Effector memory CD8-positive, alpha-beta T cell (primary cell): ENCODE measurements around the gene ADCYAP1R1.
"Not testable (repeated sequence)": the region's sequence is repeated elsewhere in the genome, so short reads cannot be mapped to it uniquely, and the experiment has no call there.

ENCODE experiments used
- ATAC-seq: fragments of 150-1000 bp; cut with Tn5 transposase; replicated peaks from 2 replicates; pipeline ENCODE4 v1.10.0; 2021; ENCODE audit warnings: mild to moderate bottlenecking, moderate library complexity
- DNase-seq, 3 experiments: peaks; one replicate each; pipeline ENCODE4 v3.0.0; 2021
- H3K27ac Mint-ChIP-seq, 2 donors: one replicate each; pipeline ENCODE4 v1.8.0; 2022; ENCODE audit warnings: mild to moderate bottlenecking in 2 of 2, mixed read lengths in 2 of 2, moderate library complexity in 2 of 2
- H3K27me3 Mint-ChIP-seq, 2 donors: one replicate each; pipeline ENCODE4 v1.8.0; 2022; ENCODE audit warnings: mixed read lengths in 2 of 2
- H3K36me3 Mint-ChIP-seq: one replicate; pipeline ENCODE4 v1.8.0; 2022; ENCODE audit warnings: mild to moderate bottlenecking, moderate library complexity, mixed read lengths; ENCODE audit not compliant: insufficient read depth
- H3K4me1 Mint-ChIP-seq, 2 donors: one replicate each; pipeline ENCODE4 v1.8.0; 2022; ENCODE audit warnings: low read depth in 2 of 2, mixed read lengths in 2 of 2
- H3K4me3 Mint-ChIP-seq, 2 donors: one replicate each; pipeline ENCODE4 v1.8.0; 2022; ENCODE audit warnings: mild to moderate bottlenecking in 2 of 2, mixed read lengths in 2 of 2, moderate library complexity in 2 of 2
- H3K9me3 Mint-ChIP-seq, 2 donors: one replicate each; pipeline ENCODE4 v1.8.0; 2022; ENCODE audit warnings: mixed read lengths in 2 of 2

ADCYAP1R1 gene

GRCh38 chr7:31137234-31137633 is 85.1 kb downstream of the ADCYAP1R1 start:
- DNase-seq (no peak), ATAC-seq (no peak)
- H3K9me3 Mint-ChIP-seq, result no peaks in the 10 kb centered on the region
- no peaks in the 10 kb centered on the region for H3K36me3 Mint-ChIP-seq
- peaks cover 5 to 6% of the 10 kb centered on the region in 2 donors for H3K4me1 Mint-ChIP-seq
- no peak overlapping the region for H3K4me3 Mint-ChIP-seq
- H3K27me3 Mint-ChIP-seq, result no peaks in the 10 kb centered on the region
- H3K27ac Mint-ChIP-seq, result no peak overlapping the region

DNA sequence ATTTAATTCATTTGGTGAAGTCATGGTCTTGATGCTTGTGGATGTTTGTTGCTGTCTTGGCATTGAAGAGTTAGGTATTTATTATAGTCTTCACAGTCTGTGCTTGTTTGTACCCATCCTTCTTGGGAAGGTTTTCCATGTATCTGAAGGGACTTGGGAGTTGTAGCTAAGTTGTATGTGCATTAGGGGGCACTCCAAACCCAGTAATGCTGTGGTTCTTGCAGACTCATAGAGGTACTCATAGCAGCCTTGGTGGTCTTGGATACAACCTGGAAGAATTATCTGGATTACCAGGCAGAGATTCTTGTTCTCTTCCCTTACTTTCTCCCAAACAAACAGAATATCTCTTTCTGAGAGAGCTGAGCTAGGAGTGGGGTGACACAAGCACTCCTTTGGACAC is 93.2 kb downstream of the ADCYAP1R1 start:
- DNase-seq, result no peak
- no peaks in the 10 kb centered on the region for H3K4me1 Mint-ChIP-seq
- no peaks in the 10 kb centered on the region for H3K36me3 Mint-ChIP-seq
- H3K27ac Mint-ChIP-seq, result no peak overlapping the region
- ATAC-seq, result no peak
- H3K9me3 Mint-ChIP-seq, result peaks cover 0 to 5% of the 10 kb centered on the region in 2 donors
- H3K27me3 Mint-ChIP-seq, result peaks cover 17 to 18% of the 10 kb centered on the region in 2 donors
- no peak overlapping the region for H3K4me3 Mint-ChIP-seq

DNA sequence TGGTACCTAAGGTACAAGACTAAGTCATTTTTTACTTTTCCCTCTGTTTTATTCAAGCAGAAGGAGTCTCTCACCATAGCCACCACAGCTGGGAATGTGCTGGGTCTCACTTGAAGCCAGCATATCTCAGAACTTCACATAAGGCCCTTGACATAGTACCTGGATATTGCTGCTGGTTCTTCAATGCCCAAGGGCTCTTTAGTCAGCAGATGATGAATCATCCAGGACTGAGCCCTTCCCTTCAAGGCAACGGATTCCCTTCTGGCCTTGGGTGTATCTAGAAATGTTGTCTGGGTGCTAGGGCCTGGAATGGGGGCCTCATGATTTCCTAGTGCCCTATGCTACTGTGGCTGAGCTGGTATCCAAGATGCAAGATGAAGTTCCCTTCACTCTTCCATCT is 93.9 kb downstream of the ADCYAP1R1 start:
- no peaks in the 10 kb centered on the region for H3K36me3 Mint-ChIP-seq
- no peak overlapping the region for H3K4me3 Mint-ChIP-seq
- H3K27ac Mint-ChIP-seq, result no peak overlapping the region
- no peaks in the 10 kb centered on the region for H3K4me1 Mint-ChIP-seq
- no peak for DNase-seq
- no peak for ATAC-seq
- H3K9me3 Mint-ChIP-seq, result peaks cover 0 to 5% of the 10 kb centered on the region in 2 donors
- peaks cover 17 to 18% of the 10 kb centered on the region in 2 donors for H3K27me3 Mint-ChIP-seq

DNA sequence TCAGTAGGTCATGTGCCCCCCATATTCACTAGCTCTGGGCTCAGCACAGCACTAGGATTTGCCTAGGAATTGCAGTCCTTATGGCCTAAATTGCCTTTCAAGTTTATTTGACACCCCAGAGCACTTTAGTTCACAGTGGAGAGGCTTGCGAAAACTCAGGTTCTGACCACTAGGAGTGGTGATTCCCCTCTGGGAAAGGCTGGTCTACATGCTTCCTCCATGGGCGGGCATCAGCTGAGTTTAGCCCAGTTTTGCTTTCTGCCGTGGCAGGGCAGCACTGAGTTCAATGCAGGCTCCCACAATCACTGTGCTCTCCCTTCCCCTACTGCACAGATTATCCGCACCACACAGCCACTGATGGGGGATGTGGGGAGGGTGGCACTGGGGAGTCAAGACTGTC is 94.4 kb downstream of the ADCYAP1R1 start:
- ATAC-seq (no peak), DNase-seq (no peak)
- H3K4me3 Mint-ChIP-seq, result no peak overlapping the region
- H3K4me1 Mint-ChIP-seq, result no peaks in the 10 kb centered on the region
- H3K36me3 Mint-ChIP-seq, result no peaks in the 10 kb centered on the region
- no peak overlapping the region for H3K27ac Mint-ChIP-seq
- H3K27me3 Mint-ChIP-seq, result peaks cover 17 to 18% of the 10 kb centered on the region in 2 donors
- H3K9me3 Mint-ChIP-seq, result peaks cover 0 to 5% of the 10 kb centered on the region in 2 donors

GRCh38 chr7:31151849-31152248 is 99.7 kb downstream of the ADCYAP1R1 start:
- Mint-ChIP-seq H3K9me3 (peaks cover 3 to 6% of the 10 kb centered on the region in 2 donors), H3K27ac (no peak overlapping the region), H3K36me3 (peaks cover 4% of the 10 kb centered on the region), H3K4me3 (no peak overlapping the region), H3K4me1 (no peaks in the 10 kb centered on the region), H3K27me3 (peaks cover 5 to 12% of the 10 kb centered on the region in 2 donors)
- no peak for DNase-seq
- ATAC-seq, result no peak

DNA sequence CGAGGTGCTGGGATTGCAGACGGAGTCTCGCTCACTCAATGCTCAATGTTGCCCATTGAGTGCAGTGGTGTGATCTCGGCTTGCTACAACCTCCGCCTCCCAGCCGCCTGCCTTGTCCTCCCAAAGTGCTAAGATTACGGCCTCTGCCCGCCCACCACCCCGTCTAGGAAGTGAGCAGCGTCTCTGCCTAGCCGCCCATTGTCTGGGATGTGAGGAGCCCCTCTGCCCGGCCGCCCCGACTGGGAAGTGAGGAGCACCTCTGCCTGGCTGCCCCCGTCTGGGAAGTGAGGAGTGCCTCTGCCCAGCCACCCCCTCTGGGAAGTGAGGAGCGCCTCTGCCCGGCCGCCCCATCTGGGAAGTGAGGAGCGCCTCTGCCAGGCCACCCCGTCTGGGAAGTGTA is 101.2 kb downstream of the ADCYAP1R1 start:
- not testable (repeated sequence) for H3K27me3 Mint-ChIP-seq, H3K4me1 Mint-ChIP-seq, H3K36me3 Mint-ChIP-seq, H3K27ac Mint-ChIP-seq, H3K9me3 Mint-ChIP-seq, ATAC-seq, DNase-seq, H3K4me3 Mint-ChIP-seq

DNA sequence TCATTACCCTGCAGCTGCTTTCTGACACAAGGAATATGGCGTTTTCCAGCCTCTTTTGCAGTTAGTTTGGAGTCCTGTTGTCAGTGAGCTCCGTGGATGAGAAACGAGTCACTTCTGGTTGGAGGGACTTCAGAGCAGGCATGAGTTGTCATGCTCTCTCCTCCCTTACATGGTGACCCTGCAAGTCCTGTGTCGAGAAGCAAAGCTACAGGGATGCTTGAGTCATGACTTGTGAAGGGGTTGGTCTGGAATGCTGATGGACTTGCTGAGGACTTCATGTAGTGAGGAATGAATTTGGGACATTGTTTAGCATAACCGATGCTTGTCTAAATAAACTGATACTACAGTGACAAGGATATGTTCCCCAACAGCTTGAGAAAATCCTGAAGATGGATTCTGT is 108.8 kb downstream of the ADCYAP1R1 start:
- Mint-ChIP-seq H3K27me3 (peaks cover 0 to 6% of the 10 kb centered on the region in 2 donors), H3K27ac (no peak overlapping the region), H3K9me3 (peaks cover 0 to 2% of the 10 kb centered on the region in 2 donors), H3K4me3 (no peak overlapping the region), H3K36me3 (no peaks in the 10 kb centered on the region), H3K4me1 (no peaks in the 10 kb centered on the region)
- ATAC-seq (no peak), DNase-seq (no peak)
